A673 (cell line): Measurements from ENCODE around the gene ADCY5. TPM values are rescaled to one million over a fixed set of nuclear protein-coding genes. Genes with fewer than 3 reads are reported as not detected.
A peak's percentile ranks its signal among the peaks of the same experiment; 100 is the strongest.
"Not testable (repeated sequence)": the region's sequence is repeated elsewhere in the genome, so short reads cannot be mapped to it uniquely, and the experiment has no call there.

Experiments
- BruUV-seq: library from RNA; stranded (reverse); fragments of 400-500 nt; replicated peaks from 2 replicates; lab custom pipeline; 2021; lab: Mats Ljungman, UMichigan
- CTCF ChIA-PET: fragments of 300-600 bp; sonication (Branson Sonifier 250); formaldehyde crosslinking; loops from one replicate; lab custom pipeline; 2022; ENCODE audit warnings: antibody characterized with exemption; lab: Charles Lee
- POLR2A ChIA-PET: fragments of 300-600 bp; sonication (Branson Sonifier 250); formaldehyde crosslinking; loops from one replicate; lab custom pipeline; 2022; ENCODE audit warnings: antibody characterized with exemption; ENCODE audit not compliant: low non-redundant PET; lab: Charles Lee
- DNase-seq: peaks from one replicate; pipeline ENCODE4 v3.0.0-alpha.2; 2015; ENCODE audit warnings: low spot score
- H3K27ac ChIP-seq: fragments of 200-600 bp; sonication (generic); 2 replicates; pipeline ENCODE4 v1.5.1; 2016; ENCODE audit warnings: mixed run types, low read depth, mild to moderate bottlenecking, mixed read lengths, antibody characterized with exemption, low read length; ENCODE audit not compliant: poor library complexity, severe bottlenecking
- H3K27me3 ChIP-seq: fragments of 200-600 bp; sonication (generic); replicated peaks from 2 replicates; pipeline ENCODE4 v1.6.1; 2017; ENCODE audit warnings: mixed run types, low read depth, mild to moderate bottlenecking, mixed read lengths, antibody characterized with exemption, low read length; ENCODE audit not compliant: insufficient read depth, poor library complexity
- H3K36me3 ChIP-seq: fragments of 200-600 bp; sonication (generic); 2 replicates; pipeline ENCODE4 v1.6.1; 2016; ENCODE audit warnings: mixed run types, mild to moderate bottlenecking, mixed read lengths, antibody characterized with exemption, low read length; ENCODE audit not compliant: insufficient read depth, poor library complexity, severe bottlenecking
- H3K4me1 ChIP-seq: fragments of 200-600 bp; sonication (generic); 2 replicates; pipeline ENCODE4 v1.6.1; 2017; ENCODE audit warnings: mixed run types, mild to moderate bottlenecking, mixed read lengths, antibody characterized with exemption, low read length; ENCODE audit not compliant: insufficient read depth, poor library complexity, severe bottlenecking
- H3K4me3 ChIP-seq: fragments of 200-600 bp; sonication (generic); 2 replicates; pipeline ENCODE4 v1.5.1; 2016; ENCODE audit warnings: low read depth, mixed run types, mild to moderate bottlenecking, mixed read lengths, low read length; ENCODE audit not compliant: poor library complexity, severe bottlenecking
- H3K9me3 ChIP-seq: fragments of 200-600 bp; sonication (generic); 2 replicates; pipeline ENCODE4 v1.6.1; 2016; ENCODE audit warnings: mixed run types, low read depth, mild to moderate bottlenecking, mixed read lengths, antibody characterized with exemption, low read length; ENCODE audit not compliant: poor library complexity, severe bottlenecking
- EZH2 ChIP-seq: fragments of 200-600 bp; sonication (generic); IDR thresholded peaks from 2 replicates; pipeline ENCODE4 v1.6.1; 2017; ENCODE audit warnings: borderline replicate concordance, low read depth, mild to moderate bottlenecking, mixed read lengths, antibody characterized with exemption, low read length; ENCODE audit not compliant: poor library complexity, severe bottlenecking
- intact Hi-C: fragments of 100-400 bp; cut with micrococcal nuclease; formaldehyde crosslinking; loops from one replicate; pipeline ENCODE4 v1.10.0; 2022; ENCODE audit not compliant: unreplicated experiment
- total RNA-seq: library from RNA; stranded (reverse); gene quantifications from 2 replicates; pipeline ENCODE4 v1.2.3, GENCODE V29; 2021
- TF ChIP-seq, protein P1 (sequence below): fragments of 300-800, 200-600 bp; sonication (generic); conservative IDR thresholded peaks from 2 replicates; pipeline ENCODE4 v1.5.1; 2017; ENCODE audit warnings: low read depth, mild to moderate bottlenecking, antibody characterized with exemption, low read length, moderate library complexity, mixed read lengths

The ADCY5 gene
- total RNA-seq, 1 experiment from 2014 or later: 0.21 TPM

GRCh38 chr3:123489400-123490004, 40.6 kb upstream of the ADCY5 start:
- CTCF ChIA-PET: interaction anchor here (0.5 to 1.2 kb wide), 6 partner anchors 47 to 1171 kb away, joined by 3 to 4 read pairs (median 3); no protein-coding TSS in a partner anchor
- BruUV-seq: no TSS peak

DNA sequence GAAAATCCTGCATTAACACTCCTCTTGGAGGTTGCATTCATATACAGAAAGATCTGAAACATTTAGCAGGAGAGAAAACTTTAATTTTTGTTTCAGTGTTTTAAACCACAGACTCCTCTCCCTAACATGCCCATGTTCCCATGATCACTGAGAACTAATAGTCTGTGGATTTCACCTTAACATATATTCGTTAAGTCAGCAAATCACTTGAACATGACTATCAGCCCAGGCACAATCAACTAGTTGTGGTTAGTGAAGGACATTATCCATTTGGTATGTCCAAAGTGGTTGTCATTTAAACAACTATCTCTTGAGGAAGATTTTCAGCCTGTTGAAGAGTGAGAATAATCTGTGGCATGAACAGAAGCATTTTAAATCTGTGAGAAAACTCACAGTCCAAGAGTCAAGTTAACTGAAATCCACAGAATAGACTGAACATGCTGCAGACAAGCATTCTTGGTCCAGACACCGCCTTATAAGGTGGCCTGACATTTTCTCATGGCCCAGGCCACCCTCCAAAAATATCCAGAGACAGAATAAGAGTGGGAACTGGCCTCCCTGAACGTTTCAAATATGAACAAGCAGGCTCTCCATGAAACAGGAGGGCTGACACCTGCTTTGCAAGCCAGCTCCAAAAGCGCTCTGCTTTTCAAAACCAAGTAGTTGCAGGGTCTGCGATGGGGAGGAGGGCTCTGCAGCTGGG, 39.9 kb upstream of the ADCY5 start:
- Histone ChIP-seq H3K36me3 (no peaks in the 10 kb centered on the region), H3K4me3 (no peak overlapping the region), H3K27ac (no peak overlapping the region), H3K27me3 (no peaks in the 10 kb centered on the region), H3K9me3 (no peaks in the 10 kb centered on the region), H3K4me1 (no peaks in the 10 kb centered on the region)
- TF ChIP-seq EZH2: no peak
- TF ChIP-seq, protein P1, sequence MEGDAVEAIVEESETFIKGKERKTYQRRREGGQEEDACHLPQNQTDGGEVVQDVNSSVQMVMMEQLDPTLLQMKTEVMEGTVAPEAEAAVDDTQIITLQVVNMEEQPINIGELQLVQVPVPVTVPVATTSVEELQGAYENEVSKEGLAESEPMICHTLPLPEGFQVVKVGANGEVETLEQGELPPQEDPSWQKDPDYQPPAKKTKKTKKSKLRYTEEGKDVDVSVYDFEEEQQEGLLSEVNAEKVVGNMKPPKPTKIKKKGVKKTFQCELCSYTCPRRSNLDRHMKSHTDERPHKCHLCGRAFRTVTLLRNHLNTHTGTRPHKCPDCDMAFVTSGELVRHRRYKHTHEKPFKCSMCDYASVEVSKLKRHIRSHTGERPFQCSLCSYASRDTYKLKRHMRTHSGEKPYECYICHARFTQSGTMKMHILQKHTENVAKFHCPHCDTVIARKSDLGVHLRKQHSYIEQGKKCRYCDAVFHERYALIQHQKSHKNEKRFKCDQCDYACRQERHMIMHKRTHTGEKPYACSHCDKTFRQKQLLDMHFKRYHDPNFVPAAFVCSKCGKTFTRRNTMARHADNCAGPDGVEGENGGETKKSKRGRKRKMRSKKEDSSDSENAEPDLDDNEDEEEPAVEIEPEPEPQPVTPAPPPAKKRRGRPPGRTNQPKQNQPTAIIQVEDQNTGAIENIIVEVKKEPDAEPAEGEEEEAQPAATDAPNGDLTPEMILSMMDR: no peak
- DNase-seq: no peak
- CTCF ChIA-PET: interaction anchor here (0.5 to 1.2 kb wide), 6 partner anchors 47 to 1170 kb away, joined by 3 to 4 read pairs (median 3); no protein-coding TSS in a partner anchor
- intact Hi-C loops: loop anchor here (1.0 kb wide), 1 partner anchor 159 kb away; no protein-coding TSS in a partner anchor
- POLR2A ChIA-PET: no interaction called here
- BruUV-seq: no TSS peak

More at GRCh38 chr3:123489400-123490004, 40.6 kb upstream of the ADCY5 start:
- Histone ChIP-seq H3K27ac (no peak overlapping the region), H3K9me3 (no peaks in the 10 kb centered on the region), H3K36me3 (no peaks in the 10 kb centered on the region), H3K4me1 (no peaks in the 10 kb centered on the region), H3K27me3 (no peaks in the 10 kb centered on the region), H3K4me3 (no peak overlapping the region)
- peak; percentile 73 for DNase-seq
- POLR2A ChIA-PET: no interaction called here
- TF ChIP-seq EZH2: no peak
- TF ChIP-seq, protein P1: peak; percentile 95
- intact Hi-C loops: loop anchor here (1.0 kb wide), 1 partner anchor 160 kb away; no protein-coding TSS in a partner anchor

GRCh38 chr3:123487063-123487462, 38.2 kb upstream of the ADCY5 start:
- H3K27me3 ChIP-seq, H3K4me3 ChIP-seq, intact Hi-C loops, BruUV-seq, H3K27ac ChIP-seq, H3K4me1 ChIP-seq, H3K36me3 ChIP-seq, H3K9me3 ChIP-seq, DNase-seq, POLR2A ChIA-PET, CTCF ChIA-PET: not testable (repeated sequence)
